ENCODE measurements around the gene CTRB1.
"Not testable (repeated sequence)": the region's sequence is repeated elsewhere in the genome, so short reads cannot be mapped to it uniquely, and the experiment has no call there.

The CTRB1 gene

DNA sequence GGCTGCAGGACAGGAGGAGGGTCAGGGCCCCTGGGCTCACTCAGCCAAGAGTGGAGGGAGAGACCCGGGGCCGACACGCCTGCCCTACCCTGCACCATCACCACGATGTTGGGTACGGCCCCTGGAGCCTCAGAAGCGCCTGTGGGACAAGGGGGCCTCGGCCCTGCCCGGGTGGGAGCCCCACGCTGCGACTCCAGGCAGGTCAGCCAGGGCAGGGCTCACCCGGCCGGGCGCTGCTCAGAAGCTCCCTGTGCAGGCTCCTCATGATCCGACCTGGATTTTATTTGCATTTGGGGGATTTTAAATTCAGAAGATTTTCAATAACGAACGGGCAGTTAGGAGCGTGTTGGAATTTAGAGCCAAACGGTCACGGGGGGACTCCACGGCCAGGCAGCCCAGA, 13.9 kb upstream of the CTRB1 start:
- not testable (repeated sequence) for DNase-seq

DNA sequence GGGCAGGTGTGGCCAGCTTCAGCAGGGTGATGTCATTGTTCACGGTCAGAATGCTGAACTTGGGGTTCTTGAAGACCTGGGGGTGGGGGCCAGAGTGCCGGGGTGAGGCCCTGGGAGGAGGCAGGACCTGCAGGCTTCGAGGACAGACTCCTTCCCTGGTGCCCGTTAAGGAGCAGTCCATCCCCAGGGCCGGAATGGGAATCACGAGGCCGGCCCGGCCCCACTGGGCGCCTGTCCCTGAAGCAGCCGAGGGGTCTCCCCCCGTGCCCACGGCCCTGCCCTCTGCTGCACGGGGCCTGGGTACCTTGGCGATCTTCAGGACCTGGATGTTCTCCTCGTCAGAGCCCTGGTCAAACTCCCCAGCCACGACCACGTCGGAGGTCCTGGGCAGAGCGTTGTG, 13.3 kb upstream of the CTRB1 start:
- not testable (repeated sequence) for DNase-seq

- DNase-seq, result not testable (repeated sequence)
These were observed 12.6 kb upstream of the CTRB1 start for GRCh38 chr16:75205961-75206748.

DNA sequence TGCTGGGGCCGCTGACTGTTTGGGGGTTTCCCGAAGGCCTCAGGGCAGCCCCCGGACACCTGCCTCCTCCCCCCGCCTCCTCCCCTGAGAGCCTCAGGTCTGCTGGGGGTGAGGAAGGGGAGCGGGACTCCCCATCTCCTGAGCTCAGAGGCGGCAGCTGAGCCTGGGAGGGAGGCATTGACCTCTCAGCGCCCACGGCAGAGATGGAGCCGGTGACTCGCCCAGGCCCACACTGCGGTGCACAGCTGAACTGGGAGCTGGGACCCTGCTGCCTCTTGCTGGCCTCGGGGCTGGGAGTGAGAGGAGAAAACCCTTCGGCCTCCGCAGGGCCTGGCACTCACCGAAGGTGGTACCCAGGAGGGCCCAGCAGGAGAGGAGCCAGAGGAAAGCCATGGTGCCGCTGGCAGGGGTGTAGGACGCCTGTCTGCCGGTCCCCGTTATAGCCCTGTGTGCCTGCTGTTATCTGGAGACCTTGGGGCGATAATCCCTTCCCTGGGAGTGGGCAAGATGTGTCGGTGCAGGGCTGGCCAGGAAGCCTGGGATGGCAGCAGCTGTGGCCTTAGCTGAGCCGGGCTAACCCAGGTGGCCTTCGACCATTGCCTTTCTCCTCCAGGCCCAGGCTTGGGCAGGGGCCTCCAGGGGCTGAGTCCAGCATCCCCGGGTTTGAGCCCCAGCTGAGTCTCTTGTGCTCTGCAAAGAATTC, 11.9 kb upstream of the CTRB1 start, which contains the start of gene CTRB2:
Gene CTRB2 (minus strand): TSS at position 413 of the 703 bp plus-strand sequence. CDS start 20 bp downstream, at position 393.
- DNase-seq, result no peak

DNA sequence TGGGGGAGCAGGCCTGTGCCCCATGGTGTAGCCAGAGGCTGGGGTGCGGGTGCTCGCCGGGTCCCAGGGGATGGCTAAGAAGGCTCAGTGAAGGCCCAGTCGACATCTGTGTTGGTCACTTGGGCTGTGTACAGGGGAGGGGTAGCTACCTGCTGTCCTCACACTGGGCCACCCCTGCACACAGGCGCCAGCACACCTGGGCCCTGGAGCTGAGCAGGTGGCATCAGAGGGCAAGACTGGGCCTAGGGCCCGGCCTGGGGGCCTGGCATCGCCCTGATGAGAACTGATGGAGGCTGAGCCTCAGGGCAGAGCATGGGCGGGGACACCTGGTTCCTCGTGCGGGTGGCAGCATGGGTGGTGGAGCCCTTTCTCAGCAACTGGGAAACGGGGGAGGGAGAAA, 11.0 kb upstream of the CTRB1 start:
- no peak for DNase-seq

DNA sequence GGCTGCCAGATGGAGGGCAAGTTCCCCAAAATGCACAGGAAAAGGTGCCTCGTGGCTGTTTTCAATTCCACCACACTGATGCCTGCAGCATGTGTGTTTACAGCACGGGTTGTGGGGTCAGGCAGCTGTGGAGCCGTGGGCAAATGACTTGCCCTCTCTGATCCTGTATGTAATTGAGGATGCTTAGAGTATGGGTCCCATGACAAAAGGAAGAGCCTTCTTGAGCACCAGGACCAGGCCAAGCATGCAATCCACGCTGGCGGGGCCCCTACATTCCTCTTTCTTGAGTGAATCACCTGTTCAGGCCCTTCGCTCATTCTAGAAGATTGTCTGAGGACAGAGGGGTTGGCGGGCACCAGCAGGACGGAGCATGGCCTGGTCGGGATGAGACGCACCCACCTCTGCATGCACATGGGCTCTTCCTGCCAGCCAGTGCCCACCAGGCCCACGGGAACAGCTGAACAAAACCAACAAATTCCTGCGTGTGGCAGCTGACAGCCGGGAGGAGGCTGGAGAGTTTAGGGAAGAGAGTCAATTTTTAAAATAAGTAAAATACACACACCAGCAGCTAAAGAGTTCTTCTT, 10.5 kb upstream of the CTRB1 start:
- DNase-seq, result no peak

DNA sequence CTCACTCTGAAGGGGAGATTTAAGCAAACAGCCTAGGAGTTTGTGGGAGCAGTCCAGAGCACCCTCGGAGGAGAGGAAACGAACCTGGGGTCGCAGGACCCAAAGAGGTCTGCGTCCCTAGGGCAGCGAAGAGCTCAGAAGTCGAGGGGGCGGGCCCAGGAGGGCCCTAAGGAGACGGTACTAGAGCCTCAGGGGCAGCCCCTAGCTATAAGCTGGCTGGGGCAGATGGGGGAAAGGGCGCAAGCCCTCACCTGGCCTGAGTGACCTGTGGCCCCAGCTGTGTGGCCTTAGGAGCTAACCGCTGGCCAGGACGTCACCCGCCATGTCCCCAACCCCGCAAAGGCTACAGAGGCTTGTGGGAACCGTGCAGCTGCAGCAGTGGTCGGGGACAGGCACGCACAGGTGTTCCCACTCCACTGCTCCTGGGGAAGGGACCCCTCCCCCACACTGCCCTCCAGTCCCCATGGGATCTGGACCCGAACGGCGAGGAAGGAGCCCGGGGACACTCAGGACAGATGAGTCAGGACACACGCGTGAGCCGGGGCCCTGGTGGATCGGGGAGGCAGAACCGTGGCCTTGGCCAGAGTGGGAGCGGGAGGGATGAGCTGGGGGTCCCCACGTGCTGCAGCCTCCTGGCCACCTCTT, 9.8 kb upstream of the CTRB1 start:
- no peak for DNase-seq

- DNase-seq, result not testable (repeated sequence)
These were observed 9.3 kb upstream of the CTRB1 start for GRCh38 chr16:75209514-75209913.

DNA sequence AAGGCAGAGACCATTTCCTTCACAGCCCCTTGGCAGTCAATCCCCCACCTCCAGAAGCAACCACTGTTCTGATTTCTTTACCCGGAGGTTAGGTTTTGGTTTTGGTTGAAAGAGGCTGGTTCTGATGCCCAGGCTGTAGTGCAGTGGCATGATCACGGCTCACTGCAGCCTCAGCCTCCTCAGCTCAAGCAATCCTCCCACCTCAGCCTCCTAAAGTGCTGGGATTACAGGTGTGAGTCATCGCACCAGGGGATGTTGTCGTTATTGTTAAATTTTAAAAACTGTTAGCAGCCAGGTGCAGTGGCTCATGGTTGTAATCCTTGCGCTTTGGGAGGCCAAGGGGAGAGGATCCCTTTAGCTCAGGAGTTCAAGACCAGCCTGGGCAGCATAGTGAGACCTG, 8.8 kb upstream of the CTRB1 start:
- no peak for DNase-seq

GRCh38 chr16:75211286-75211685, 7.5 kb upstream of the CTRB1 start:
- not testable (repeated sequence) for DNase-seq

- DNase-seq, result no peak
These were observed 2.7 kb upstream of the CTRB1 start for GRCh38 chr16:75216127-75216526.

- DNase-seq, result no peak
These were observed 2.2 kb upstream of the CTRB1 start for GRCh38 chr16:75216576-75216975.

- no peak for DNase-seq
These were observed 1.4 kb upstream of the CTRB1 start for GRCh38 chr16:75217389-75217851.

GRCh38 chr16:75219088-75219487, 300 bp downstream of the CTRB1 start:
- DNase-seq, result no peak

- DNase-seq, result no peak
These were observed 1.1 kb downstream of the CTRB1 start for GRCh38 chr16:75219838-75220237.

DNA sequence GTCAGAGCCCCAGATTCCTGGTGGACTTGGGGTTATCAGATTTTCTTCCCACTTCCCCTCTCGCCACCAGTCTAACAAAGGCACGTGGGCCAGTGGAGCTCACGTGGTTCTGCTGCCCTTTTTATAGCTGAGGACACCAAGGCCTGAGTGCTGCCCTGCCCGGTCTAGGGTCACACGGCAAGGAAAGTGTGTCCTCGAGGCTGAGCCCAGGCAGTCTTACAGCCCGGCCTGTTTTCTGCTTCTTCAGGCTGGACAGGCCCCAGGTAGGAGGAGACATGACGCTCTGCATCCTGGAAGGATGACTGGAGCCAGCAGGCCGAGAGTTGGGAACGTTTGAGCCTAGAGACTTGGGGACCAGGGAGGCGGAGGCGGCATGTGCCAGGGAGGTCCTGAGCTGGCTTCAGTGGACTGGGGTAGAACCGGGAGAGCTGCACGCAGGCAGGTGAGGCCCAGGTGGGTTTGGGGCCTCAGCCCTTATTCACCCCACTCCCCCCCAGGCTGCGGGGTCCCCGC, 3.5 kb downstream of the CTRB1 start:
- no peak for DNase-seq

DNA sequence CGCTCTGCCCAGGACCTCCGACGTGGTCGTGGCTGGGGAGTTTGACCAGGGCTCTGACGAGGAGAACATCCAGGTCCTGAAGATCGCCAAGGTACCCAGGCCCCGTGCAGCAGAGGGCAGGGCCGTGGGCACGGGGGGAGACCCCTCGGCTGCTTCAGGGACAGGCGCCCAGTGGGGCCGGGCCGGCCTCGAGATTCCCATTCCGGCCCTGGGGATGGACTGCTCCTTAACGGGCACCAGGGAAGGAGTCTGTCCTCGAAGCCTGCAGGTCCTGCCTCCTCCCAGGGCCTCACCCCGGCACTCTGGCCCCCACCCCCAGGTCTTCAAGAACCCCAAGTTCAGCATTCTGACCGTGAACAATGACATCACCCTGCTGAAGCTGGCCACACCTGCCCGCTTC, 4.3 kb downstream of the CTRB1 start:
- DNase-seq, result not testable (repeated sequence)

GRCh38 chr16:75224306-75225082, 5.7 kb downstream of the CTRB1 start:
- no peak for DNase-seq

DNA sequence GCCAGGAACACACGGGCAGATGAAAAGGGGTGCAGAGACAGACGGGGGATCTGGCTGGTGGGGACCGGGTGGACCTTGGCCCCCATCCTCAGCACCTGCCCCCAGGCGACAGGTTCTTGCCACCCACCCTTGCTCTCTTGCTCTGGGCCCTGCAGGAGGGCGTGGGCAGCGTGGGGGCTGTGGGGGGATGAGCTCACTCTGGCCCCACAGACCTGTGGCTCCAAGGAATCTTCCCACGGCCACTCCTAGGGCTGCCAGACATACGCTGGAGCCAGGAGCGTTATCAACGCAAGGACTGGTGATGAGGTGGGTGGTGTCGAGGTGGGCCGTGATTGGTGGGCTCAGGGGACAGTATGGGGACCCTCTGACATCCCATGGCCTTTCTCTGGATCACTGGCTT, 6.3 kb downstream of the CTRB1 start:
- no peak for DNase-seq

DNA sequence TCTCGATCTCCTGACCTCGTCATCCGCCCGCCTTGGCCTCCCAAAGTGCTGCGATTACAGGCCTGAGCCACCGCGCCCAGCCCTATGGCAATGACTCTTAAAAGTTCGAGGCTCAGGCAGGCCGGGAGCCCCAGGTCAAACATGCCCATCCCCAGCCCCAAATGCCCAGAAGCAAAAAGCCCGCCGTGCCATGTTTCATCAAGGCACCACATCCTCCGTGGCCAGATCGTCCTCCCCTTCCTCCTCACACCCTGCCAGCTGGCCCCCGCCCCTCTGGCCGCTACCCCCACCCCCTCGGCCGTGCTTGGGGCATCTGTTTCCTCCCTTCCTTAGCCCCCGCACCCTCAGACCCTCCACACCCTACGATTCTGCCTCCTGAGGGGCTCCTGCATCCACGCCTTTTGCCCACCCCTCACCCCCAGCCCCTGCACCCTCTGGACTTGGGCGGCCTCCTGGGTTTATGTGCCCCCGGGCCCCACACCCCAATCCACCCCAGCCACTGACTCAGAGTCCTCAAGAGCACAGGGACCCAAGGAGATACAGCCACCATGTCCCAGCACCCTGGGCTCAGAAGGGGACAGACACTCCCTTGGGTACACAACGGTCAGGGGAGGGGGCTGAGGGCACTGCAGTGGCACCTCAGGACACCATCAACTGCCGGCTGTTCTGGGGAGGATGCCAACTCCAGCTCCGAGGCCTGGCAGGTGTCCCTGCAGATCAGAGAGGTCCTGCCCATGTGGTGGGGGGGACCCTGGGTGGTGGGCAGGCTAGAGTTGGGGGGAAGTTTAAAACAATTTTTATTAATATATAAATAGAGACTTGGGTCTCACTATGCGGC, 7.1 kb downstream of the CTRB1 start:
- DNase-seq, result no peak

All from 8988T (cell line).